Caco-2 (cell line): Measurements from ENCODE around the gene SOX5. TPM values are rescaled to one million over a fixed set of nuclear protein-coding genes. Genes with fewer than 3 reads are reported as not detected.

Experiments
- BruUV-seq: library from RNA; stranded (reverse); fragments of 400-500 nt; replicated peaks from 2 replicates; lab custom pipeline; 2021; lab: Mats Ljungman, UMichigan
- CTCF ChIA-PET: fragments of 300-600 bp; sonication (Branson Sonifier 250); formaldehyde crosslinking; loops from one replicate; lab custom pipeline; 2022; ENCODE audit warnings: antibody characterized with exemption; lab: Charles Lee
- POLR2A ChIA-PET: fragments of 300-600 bp; sonication (Branson Sonifier 250); formaldehyde crosslinking; loops from one replicate; lab custom pipeline; 2022; ENCODE audit warnings: antibody characterized with exemption; lab: Charles Lee
- DNase-seq, 2 experiments: peaks; one replicate each; pipeline versions ENCODE4 v3.0.0 to v3.0.0-alpha.2; 2020 to 2022
- H3K27me3 ChIP-seq: replicated peaks from 2 replicates; pipeline ENCODE4 v1.6.0; 2011; ENCODE audit warnings: low read length; ENCODE audit not compliant: control insufficient read depth, insufficient read depth
- H3K36me3 ChIP-seq: 2 replicates; pipeline ENCODE4 v1.5.1; 2011; ENCODE audit warnings: low read length; ENCODE audit not compliant: control insufficient read depth, insufficient read depth
- H3K4me1 ChIP-seq: fragments of 250-450 bp; sonication (Bioruptor Pico); 2 replicates; pipeline ENCODE4 v1.5.1; 2020; ENCODE audit warnings: mild to moderate bottlenecking
- H3K4me3 ChIP-seq: 2 replicates; pipeline ENCODE4 v1.5.1; 2011; ENCODE audit warnings: low read depth, mild to moderate bottlenecking, control low read depth, low read length
- H3K9me3 ChIP-seq: fragments of 250-450 bp; sonication (Bioruptor Pico); 2 replicates; pipeline ENCODE4 v1.5.1; 2020; ENCODE audit warnings: mild to moderate bottlenecking, moderate library complexity
- H3K27ac Mint-ChIP-seq: one replicate; pipeline ENCODE4 v1.8.0; 2022; ENCODE audit warnings: mixed read lengths; ENCODE audit not compliant: unreplicated experiment
- H3K27me3 Mint-ChIP-seq: one replicate; pipeline ENCODE4 v1.8.0; 2022; ENCODE audit warnings: mixed read lengths; ENCODE audit not compliant: insufficient read depth, unreplicated experiment
- H3K36me3 Mint-ChIP-seq: one replicate; pipeline ENCODE4 v1.8.0; 2022; ENCODE audit warnings: mild to moderate bottlenecking, mixed read lengths; ENCODE audit not compliant: insufficient read depth, unreplicated experiment
- H3K4me1 Mint-ChIP-seq: one replicate; pipeline ENCODE4 v1.8.0; 2022; ENCODE audit warnings: low read depth, mixed read lengths; ENCODE audit not compliant: unreplicated experiment
- H3K4me3 Mint-ChIP-seq: one replicate; pipeline ENCODE4 v1.8.0; 2022; ENCODE audit warnings: mild to moderate bottlenecking, moderate library complexity, mixed read lengths; ENCODE audit not compliant: unreplicated experiment
- H3K9me3 Mint-ChIP-seq: one replicate; pipeline ENCODE4 v1.8.0; 2022; ENCODE audit warnings: mixed read lengths; ENCODE audit not compliant: unreplicated experiment
- CTCF ChIP-seq, 2 experiments: fragments of 200-600 bp in 1 of 2; IDR thresholded peaks; 1 replicate in 1 of 2; 2 replicates in 1 of 2; pipeline versions ENCODE4 v1.5.1 to v1.8.0; 2011 to 2022; ENCODE audit warnings: antibody characterized with exemption in 1 of 2, control low read depth in 1 of 2, inconsistent platforms in 1 of 2, low read depth in 1 of 2, low read length in 1 of 2, mild to moderate bottlenecking in 1 of 2, moderate library complexity in 1 of 2; ENCODE audit not compliant: insufficient read depth in 1 of 2, severe bottlenecking in 1 of 2, unreplicated experiment in 1 of 2
- intact Hi-C: fragments of 100-400 bp; cut with micrococcal nuclease; formaldehyde crosslinking; loops from one replicate; pipeline ENCODE4 v1.10.0; 2022; ENCODE audit not compliant: unreplicated experiment
- total RNA-seq: library from RNA; stranded (reverse); gene quantifications from 2 replicates; pipeline ENCODE4 v1.2.3, GENCODE V29; 2022

SOX5 gene
- total RNA-seq, 1 experiment from 2014 or later, result 15.4 TPM

GRCh38 chr12:23929906-23930305 is 19.6 kb downstream of the SOX5 start:
- Histone ChIP-seq H3K36me3 (no peaks in the 10 kb centered on the region), H3K27me3 (no peaks in the 10 kb centered on the region), H3K9me3 (0 out of 2 replicates have a peak, but pooled peaks cover 3% of the 10 kb centered on the region), H3K4me1 (no peaks in the 10 kb centered on the region), H3K4me3 (no peak overlapping the region)
- Mint-ChIP-seq H3K36me3 (no peaks in the 10 kb centered on the region), H3K9me3 (no peaks in the 10 kb centered on the region), H3K27me3 (peaks cover 4% of the 10 kb centered on the region), H3K27ac (no peak overlapping the region), H3K4me1 (no peaks in the 10 kb centered on the region), H3K4me3 (no peak overlapping the region)
- intact Hi-C loops, result no loop called here
- CTCF ChIA-PET, result no interaction called here
- POLR2A ChIA-PET, result no interaction called here
- no TSS peak for BruUV-seq
- TF ChIP-seq CTCF (IDR thresholded peaks at IDR 0.05; ENCODE audit: insufficient read depth in 1 of 2, low read depth in 1 of 2, low read length in 1 of 2, severe bottlenecking in 1 of 2, unreplicated experiment in 1 of 2), result no peak
- no peak for DNase-seq

GRCh38 chr12:23927907-23928306 is 21.6 kb downstream of the SOX5 start:
- no peaks in the 10 kb centered on the region for H3K27me3 ChIP-seq
- no peaks in the 10 kb centered on the region for H3K9me3 Mint-ChIP-seq
- TF ChIP-seq CTCF (IDR thresholded peaks at IDR 0.05; ENCODE audit: insufficient read depth in 1 of 2, low read depth in 1 of 2, low read length in 1 of 2, severe bottlenecking in 1 of 2, unreplicated experiment in 1 of 2), result no peak
- no peak overlapping the region for H3K4me3 Mint-ChIP-seq
- ChIA-PET CTCF (interaction anchor here (0.7 kb wide), 1 partner anchor 722 kb away, joined by 3 read pairs; no protein-coding TSS in a partner anchor), POLR2A (no interaction called here)
- H3K4me1 Mint-ChIP-seq, result no peaks in the 10 kb centered on the region
- BruUV-seq, result no TSS peak
- H3K27me3 Mint-ChIP-seq, result peaks cover under 1% of the 10 kb centered on the region
- DNase-seq, result no peak
- 0 out of 2 replicates have a peak, but pooled peaks cover 3% of the 10 kb centered on the region for H3K9me3 ChIP-seq
- no peaks in the 10 kb centered on the region for H3K4me1 ChIP-seq
- H3K27ac Mint-ChIP-seq, result no peak overlapping the region
- intact Hi-C loops, result no loop called here
- no peaks in the 10 kb centered on the region for H3K36me3 Mint-ChIP-seq
- no peaks in the 10 kb centered on the region for H3K36me3 ChIP-seq
- no peak overlapping the region for H3K4me3 ChIP-seq

GRCh38 chr12:23921099-23921856 is 28.2 kb downstream of the SOX5 start:
- Mint-ChIP-seq H3K9me3 (no peaks in the 10 kb centered on the region), H3K4me1 (no peaks in the 10 kb centered on the region), H3K27ac (no peak overlapping the region), H3K36me3 (no peaks in the 10 kb centered on the region), H3K27me3 (peaks cover 2% of the 10 kb centered on the region), H3K4me3 (no peak overlapping the region)
- no TSS peak for BruUV-seq
- POLR2A ChIA-PET, result no interaction called here
- H3K4me1 ChIP-seq, result no peaks in the 10 kb centered on the region
- intact Hi-C loops, result no loop called here
- H3K9me3 ChIP-seq, result no peaks in the 10 kb centered on the region
- no peak overlapping the region for H3K4me3 ChIP-seq
- CTCF ChIA-PET, result no interaction called here
- DNase-seq, result no peak
- H3K27me3 ChIP-seq, result no peaks in the 10 kb centered on the region
- H3K36me3 ChIP-seq, result no peaks in the 10 kb centered on the region
- no peak for TF ChIP-seq CTCF (IDR thresholded peaks at IDR 0.05; ENCODE audit: insufficient read depth in 1 of 2, low read depth in 1 of 2, low read length in 1 of 2, severe bottlenecking in 1 of 2, unreplicated experiment in 1 of 2)
